Activated gamma-delta T cell treated with Interleukin-2 at 50 U/mL for 16 hours (primary cell): ENCODE results near the gene BIRC2.

Experiments
- DNase-seq: peaks from one replicate; pipeline ENCODE4 v3.0.0-alpha.2; 2020

The BIRC2 gene

DNA sequence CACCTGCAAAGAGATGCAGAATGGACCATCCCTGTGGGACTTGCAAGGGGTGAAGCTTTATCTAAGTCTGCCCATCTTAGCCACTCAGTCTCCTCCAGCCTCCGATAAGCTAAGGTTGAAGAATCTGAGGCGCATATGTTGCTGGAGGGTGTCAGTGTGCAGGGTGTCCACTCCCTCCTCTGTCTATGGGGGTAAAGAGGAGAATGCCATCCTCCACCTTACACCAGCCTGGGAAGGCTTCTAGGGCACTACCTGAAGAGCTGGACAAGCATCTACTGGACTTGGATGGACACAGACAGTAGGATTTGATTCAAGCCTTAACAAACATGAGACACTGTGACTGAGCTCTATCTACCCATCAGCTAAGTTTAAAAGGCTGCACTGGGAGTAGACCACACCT lies 59.1 kb downstream of the BIRC2 start:
- DNase-seq: no peak

DNA sequence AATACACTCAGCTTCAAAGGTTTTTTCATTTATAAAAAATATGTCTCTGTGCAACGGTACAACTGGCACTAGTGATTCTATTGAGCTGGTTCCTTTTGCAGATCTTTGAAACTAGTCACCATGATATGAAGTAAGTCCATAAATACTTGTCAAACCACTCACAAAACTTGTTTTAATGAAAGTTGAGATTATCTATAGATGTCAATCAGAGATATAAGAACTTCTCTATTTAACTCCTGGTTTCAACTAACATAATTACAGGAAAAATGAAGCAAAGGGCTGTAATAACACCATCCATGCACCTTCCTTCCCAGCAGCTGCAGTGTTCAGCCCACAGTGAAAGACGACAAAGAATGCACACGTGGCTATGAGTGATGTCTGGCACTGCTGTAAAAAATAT lies 60.9 kb downstream of the BIRC2 start:
- no peak for DNase-seq

DNA sequence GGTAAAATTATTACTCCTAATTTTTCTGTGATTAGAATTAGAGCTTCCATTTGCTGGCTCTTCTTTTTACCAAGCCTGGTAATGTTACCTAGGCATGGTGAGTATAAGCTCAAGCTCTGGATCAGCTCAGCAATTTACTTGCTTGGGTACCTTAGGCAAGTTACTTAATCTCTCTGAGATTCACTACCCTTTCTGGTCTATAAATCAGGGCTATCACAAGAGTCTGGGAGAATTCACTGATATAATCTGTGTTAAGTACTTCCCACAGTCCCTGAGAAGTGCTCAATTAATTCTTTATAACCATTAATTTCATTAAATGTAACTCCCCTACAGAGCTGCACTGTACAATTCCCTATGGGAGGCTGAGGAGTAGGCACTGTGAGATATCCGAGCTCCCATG lies 61.3 kb downstream of the BIRC2 start:
- no peak for DNase-seq

DNA sequence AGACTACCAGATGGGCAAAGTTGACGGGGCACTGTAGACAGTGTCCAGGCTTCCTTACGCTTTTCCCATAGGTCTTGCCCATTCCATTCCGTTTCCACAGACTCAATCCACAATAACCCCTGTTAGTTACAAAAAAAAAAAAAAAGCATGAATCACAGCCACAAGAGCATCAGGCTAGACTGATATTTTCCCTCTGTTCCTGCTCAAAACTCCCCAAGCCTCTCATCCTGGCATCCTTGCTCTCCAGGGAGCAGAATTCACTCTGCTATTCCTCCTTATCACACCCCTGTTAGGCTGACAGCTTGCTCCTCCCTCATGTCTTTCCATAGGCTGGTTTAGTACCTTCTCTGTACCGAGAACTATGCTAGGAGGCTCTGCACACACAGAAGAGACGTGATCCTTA lies 63.4 kb downstream of the BIRC2 start:
- no peak for DNase-seq

DNA sequence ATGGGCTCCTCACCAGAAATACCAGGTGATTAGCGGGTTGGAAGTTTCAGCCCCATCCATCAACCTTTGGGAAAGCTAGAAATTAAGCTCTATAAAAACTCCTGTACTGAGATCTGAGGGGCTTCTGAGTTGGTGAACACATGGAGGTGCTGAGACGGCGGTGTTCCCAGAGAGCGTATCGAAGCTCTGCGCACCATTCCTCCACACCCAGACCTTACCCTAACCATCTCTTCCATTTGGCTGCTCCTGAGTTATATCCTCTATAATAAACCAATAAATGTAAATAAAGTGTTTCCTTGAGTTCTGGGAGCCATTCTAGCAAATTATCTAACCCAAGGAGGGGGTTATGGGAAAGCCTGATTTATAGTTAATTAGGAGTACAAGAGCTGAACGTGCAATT lies 64.1 kb downstream of the BIRC2 start:
- DNase-seq: no peak

DNA sequence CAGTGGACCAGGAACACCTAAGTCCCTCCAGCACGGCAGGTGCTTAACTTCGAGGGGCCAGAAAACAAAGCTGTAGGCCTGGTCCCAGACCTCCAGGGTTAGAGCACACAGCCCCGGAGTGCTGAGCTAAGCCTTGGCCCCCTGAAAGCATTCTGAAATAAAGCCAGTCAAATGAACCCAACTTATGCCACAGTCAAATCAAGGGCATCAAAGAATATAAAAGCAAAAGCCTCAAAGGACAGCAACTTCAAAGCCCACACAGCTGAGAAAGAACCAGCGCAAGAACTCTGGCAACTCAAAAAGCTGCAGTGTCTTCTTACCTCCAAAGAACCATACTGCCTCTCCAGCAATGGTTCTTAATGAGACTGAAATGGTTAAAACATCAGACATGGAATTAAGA lies 66.5 kb downstream of the BIRC2 start:
- no peak for DNase-seq

DNA sequence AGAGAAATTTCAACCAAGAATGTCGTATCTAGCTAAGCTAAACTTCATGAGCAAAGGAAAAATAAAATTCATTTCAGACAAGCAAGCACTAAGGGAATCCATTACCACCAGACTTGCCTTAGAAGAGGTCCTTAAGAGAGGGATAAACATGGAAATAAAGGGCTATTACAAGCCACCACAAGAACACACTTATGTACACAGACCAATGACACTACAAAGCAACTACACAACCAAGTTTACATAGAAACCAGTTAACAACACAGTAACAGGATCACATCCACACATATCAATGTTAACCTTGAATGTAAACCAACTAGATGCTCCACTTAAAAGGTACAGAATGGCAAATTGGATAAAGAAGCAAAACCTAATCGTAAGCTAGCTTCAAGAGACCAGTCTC lies 67.5 kb downstream of the BIRC2 start:
- no peak for DNase-seq

DNA sequence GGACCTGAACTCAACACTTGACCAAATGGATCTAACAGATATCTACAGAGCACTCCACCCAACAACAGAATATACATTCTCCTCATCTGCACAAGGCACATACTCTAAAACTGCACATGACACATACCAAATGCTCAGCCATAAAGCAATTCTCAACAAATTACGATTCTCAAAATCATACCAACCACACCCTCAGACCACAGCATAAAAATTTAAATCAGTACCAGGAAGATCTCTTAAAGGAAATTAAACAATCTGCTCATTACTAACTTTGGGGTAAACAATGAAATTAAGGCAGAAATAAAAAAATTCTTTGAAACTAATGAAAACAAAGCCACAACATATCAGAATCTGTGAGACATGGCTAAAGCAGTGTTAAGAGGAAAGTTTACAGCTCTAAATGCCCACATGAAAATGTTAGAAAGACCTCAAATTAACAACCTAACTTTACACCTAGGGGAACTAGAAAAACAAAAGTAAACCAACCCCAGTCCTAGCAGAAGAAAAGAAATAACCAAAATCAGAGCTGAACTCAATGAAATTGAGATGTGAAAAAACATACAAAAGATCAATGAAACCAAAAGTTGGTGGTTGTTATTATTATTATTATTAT lies 68.4 kb downstream of the BIRC2 start:
- DNase-seq: no peak

DNA sequence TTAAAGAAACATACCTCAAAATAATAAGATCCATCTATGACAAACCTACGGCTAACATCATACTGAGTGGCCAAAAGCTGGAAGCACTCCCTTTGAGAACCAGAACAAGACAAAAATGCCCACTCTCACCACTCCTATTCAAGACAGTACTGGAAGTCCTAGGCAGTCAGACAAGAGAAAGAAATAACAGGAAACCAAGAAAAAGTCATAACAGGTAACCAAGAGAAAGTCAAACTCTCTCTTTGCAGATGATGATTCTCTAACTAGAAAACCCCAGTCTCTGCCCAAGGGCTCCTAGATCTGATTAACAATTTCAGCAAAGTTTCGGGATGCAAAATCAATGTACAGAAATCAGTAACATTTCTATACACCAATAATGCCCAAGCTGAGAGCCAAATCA lies 70.0 kb downstream of the BIRC2 start:
- DNase-seq: no peak

DNA sequence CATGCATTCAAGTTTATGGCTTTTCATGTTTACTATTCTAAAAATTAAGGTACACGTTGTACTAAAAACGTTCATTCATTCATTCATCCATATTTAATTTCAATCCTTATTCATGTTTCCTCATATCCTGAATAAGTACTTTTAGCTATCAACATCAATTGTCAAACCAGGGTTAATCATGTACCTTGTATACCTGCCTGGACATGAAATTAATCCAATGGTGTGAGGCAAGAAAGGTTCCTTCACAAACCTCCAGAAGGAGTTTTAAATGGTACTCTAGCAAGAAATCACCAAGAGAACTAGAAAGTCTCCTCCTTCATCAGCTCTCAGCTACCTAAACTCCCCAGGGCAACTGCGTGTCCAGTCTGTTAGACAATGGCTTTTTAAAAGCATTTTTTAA lies 72.2 kb downstream of the BIRC2 start:
- no peak for DNase-seq

DNA sequence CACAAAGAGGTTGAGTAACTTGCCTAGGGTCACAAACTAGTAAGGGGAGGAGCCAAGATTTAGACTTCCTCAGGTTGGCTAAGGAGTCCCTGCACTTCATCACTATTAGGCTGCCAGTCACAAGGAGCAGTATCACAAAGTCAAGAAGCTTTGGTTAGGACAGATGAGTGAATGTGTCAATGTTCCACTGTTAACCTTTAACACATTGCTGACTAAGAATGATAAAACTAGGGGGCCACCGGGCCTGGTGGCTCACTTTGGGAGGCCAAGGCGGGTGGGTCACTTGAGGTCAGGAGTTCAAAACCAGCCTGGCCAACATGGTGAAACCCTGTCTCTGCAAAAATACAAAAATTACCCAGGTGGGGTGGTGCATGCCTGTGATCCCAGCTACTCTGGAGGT lies 73.5 kb downstream of the BIRC2 start:
- no peak for DNase-seq

DNA sequence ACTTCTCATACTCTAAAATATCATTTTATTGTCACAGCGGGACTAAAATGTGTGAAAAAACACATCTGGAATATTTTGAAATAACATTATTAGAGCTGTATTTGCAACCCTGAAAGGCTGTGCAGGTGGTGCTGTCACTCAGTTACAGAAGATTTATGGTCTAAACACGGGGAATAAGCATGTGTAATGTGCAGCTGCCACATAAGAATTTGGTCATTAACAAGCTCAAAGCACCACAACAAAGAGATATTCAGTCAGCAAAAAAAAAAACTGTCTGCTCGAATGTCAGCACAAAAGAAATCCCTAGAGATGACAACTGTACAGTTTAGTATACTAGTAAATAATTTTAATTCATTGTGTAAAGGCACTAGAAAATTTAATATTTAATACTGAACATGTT lies 74.2 kb downstream of the BIRC2 start:
- DNase-seq: no peak

DNA sequence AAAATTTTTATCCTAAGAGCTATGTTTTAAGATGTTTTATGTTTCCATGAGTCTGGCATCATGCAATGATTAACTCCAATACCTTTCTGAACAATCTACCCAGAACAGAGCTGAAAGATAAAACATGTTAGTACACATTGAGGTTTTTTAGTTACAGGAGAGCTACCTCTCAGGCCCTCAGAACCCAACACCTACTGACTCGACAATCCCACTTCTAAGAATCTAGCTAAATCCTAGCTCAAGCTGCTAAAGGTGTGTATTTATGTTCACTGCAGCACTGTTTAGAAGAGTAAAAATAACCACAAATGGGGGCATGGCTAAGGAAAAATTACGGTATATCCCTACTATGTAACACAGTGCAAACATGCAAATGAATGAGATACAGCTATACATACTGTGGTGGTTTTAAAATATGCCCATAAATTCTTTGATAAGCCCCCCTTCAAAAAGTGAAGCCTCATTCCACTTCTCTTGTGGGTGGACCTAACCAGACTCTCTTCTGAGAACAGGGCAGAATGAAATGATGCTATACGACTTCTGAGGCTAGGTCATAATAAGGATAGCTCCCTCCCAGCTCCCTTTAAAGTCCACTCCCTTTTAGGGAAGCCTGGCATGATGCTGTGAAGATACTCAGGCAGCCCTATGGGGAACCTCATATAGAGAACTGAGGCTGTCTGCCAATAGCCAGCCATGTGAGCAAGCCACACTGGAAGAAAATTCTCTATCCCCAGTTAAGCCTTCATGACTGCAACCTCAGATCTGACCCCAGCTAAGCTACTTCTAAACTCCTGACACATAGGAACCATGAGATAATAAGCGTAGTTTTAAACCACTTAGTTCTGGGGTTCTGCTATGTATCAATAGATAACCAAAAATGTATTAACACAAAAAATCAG lies 76.1 kb downstream of the BIRC2 start:
- DNase-seq: no peak

DNA sequence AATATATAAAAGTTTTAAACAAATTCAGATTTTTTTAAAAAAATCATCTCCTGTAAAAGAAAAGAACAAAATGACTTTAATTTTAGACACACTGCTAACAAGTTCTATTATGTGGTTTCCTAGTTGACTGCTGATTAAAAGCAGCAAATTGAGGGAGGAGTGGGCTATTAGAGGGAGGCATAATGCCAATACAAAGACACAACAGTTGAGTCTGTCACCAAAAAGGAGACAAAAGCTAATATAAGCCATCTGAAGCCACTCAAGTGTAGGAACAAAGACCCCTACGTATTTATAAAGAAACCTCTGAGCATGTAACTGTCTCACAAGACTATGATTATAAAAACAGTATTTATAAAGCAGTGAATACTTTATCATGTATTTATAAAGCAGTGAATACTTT lies 76.9 kb downstream of the BIRC2 start:
- no peak for DNase-seq

DNA sequence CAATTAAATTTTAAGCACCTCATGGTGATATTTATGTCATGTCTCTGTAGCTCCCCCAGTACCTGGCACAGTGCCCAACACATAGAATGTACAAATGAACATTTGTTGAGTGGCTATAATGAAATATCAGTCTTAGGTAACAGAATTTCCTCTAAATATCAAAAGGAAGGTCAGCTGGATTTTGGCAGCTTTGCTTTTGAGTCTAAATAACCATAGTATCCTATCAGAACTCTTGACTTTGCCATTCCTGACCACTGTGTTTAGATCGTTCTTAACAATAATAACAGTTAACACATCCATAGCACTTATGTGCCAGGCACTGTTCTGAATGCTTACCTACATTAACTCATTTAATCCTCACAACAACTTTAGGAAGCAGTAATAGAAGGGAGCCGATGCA lies 79.0 kb downstream of the BIRC2 start:
- no peak for DNase-seq

DNA sequence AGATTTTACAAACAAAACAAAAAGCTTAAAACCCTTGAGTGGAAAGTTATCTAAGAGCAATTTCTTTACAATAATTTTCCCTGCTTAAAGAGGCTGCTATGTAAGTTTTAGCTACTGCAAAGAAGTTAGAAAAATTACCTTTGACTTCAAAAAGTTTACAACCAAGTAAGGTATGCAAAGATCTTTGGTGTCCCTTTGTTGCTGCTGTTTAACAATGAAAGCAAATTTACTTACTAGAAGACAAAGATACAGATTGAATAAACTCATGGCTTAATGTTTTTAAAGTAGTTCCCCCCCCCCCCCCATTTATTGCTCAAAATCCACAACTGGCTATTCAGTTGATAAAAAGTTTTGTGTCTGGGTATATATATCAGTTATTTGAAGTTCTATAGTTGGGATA lies 79.6 kb downstream of the BIRC2 start:
- no peak for DNase-seq

DNA sequence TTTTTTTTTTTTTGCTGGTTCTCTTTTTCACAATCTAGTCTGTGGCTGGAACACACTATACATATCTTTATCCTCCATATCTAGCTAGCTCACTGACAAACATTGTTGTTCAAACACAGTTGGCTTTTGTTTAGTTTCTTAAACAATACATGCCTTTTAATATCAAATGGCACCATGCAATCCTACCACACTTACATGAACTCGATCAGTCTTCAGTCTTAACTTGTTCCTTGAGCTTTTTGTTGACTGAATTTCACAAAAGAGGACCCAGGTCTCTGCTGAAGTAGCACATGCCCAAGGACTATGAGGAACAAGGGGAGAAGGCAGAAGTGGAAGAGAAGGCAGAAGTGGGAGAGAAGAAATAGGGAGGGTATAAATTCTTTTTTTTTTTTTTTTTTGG lies 80.1 kb downstream of the BIRC2 start:
- DNase-seq: no peak
